IMR-90 (cell line): Measurements from ENCODE around the gene ELP4. TPM values are rescaled to one million over a fixed set of nuclear protein-coding genes. Genes with fewer than 3 reads are reported as not detected.

ENCODE experiments used
- ATAC-seq: fragments of 200-7000 bp; cut with Tn5 transposase; 2 replicates; pipeline ENCODE4 v1.9.1; 2020; ENCODE audit warnings: low read depth, mild to moderate bottlenecking, moderate library complexity
- BruUV-seq: library from RNA; stranded (reverse); fragments of 400-500 nt; replicated peaks from 2 replicates; lab custom pipeline; 2021; lab: Mats Ljungman, UMichigan
- CTCF ChIA-PET: fragments of 300-600 bp; formaldehyde crosslinking; extraction: SDS; loops from one replicate; lab custom pipeline; 2021; ENCODE audit warnings: antibody characterized with exemption; lab: Yijun Ruan, JAX
- POLR2A ChIA-PET: fragments of 300-600 bp; sonication (Branson Sonifier 250); formaldehyde crosslinking; loops from one replicate; lab custom pipeline; 2022; ENCODE audit warnings: antibody characterized with exemption; ENCODE audit not compliant: unreplicated experiment; lab: Charles Lee
- DNase-seq: peaks from one replicate; pipeline ENCODE4 v3.0.0; 2013
- H2AFZ ChIP-seq: replicated peaks from 2 replicates; pipeline ENCODE3; 2013; ENCODE audit warnings: low read length, mild to moderate bottlenecking; ENCODE audit not compliant: poor library complexity
- H2AK5ac ChIP-seq: 2 replicates; pipeline ENCODE4 v1.6.1; 2013; ENCODE audit warnings: low read depth, low read length, inconsistent platforms
- H2AK9ac ChIP-seq: replicated peaks from 2 replicates; pipeline ENCODE3; 2013; ENCODE audit warnings: mild to moderate bottlenecking, low read depth, low read length, moderate library complexity; ENCODE audit not compliant: poor library complexity
- H2BK120ac ChIP-seq: 2 replicates; pipeline ENCODE4 v1.6.1; 2013; ENCODE audit warnings: low read depth, low read length, inconsistent platforms
- H2BK15ac ChIP-seq: 3 replicates; pipeline ENCODE4 v1.6.1; 2013; ENCODE audit warnings: low read depth, low read length, inconsistent platforms
- H2BK20ac ChIP-seq: 2 replicates; pipeline ENCODE4 v1.6.1; 2013; ENCODE audit warnings: low read depth, mild to moderate bottlenecking, inconsistent platforms, low read length, moderate library complexity
- H2BK5ac ChIP-seq: 2 replicates; pipeline ENCODE4 v1.6.1; 2013; ENCODE audit warnings: mild to moderate bottlenecking, low read depth, low read length, inconsistent platforms; ENCODE audit not compliant: poor library complexity, severe bottlenecking
- H3K14ac ChIP-seq: replicated peaks from 2 replicates; pipeline ENCODE4 v1.6.1; 2013; ENCODE audit warnings: low read depth, low read length, inconsistent platforms
- H3K18ac ChIP-seq: 2 replicates; pipeline ENCODE4 v1.6.1; 2013; ENCODE audit warnings: low read depth, low read length, control low read depth
- H3K23ac ChIP-seq: 2 replicates; pipeline ENCODE4 v1.6.1; 2013; ENCODE audit warnings: low read depth, low read length, inconsistent platforms
- H3K27ac ChIP-seq: 2 replicates; pipeline ENCODE4 v1.5.1; 2013; ENCODE audit warnings: mild to moderate bottlenecking, control low read depth, low read length; ENCODE audit not compliant: insufficient read depth
- H3K27me3 ChIP-seq: 2 replicates; pipeline ENCODE4 v1.6.1; 2013; ENCODE audit warnings: low read length; ENCODE audit not compliant: control insufficient read depth, insufficient read depth
- H3K36me3 ChIP-seq: 2 replicates; pipeline ENCODE4 v1.6.1; 2013; ENCODE audit warnings: low read length, mixed read lengths; ENCODE audit not compliant: control insufficient read depth, insufficient read depth
- H3K4ac ChIP-seq: 2 replicates; pipeline ENCODE4 v1.6.1; 2013; ENCODE audit warnings: low read depth, low read length, inconsistent platforms
- H3K4me1 ChIP-seq: 2 replicates; pipeline ENCODE4 v1.6.1; 2013; ENCODE audit warnings: low read length, mixed read lengths; ENCODE audit not compliant: control insufficient read depth, insufficient read depth
- H3K4me2 ChIP-seq: 2 replicates; pipeline ENCODE4 v1.6.1; 2013; ENCODE audit warnings: low read depth, mild to moderate bottlenecking, control low read depth, low read length, moderate library complexity
- H3K4me3 ChIP-seq: 2 replicates; pipeline ENCODE4 v1.5.1; 2013; ENCODE audit warnings: low read depth, mild to moderate bottlenecking, control low read depth, low read length, moderate library complexity; ENCODE audit not compliant: insufficient read depth
- H3K56ac ChIP-seq: 2 replicates; pipeline ENCODE4 v1.6.1; 2013; ENCODE audit warnings: low read length, inconsistent platforms; ENCODE audit not compliant: insufficient read depth; ENCODE audit errors: extremely low read depth
- H3K79me1 ChIP-seq, 2 experiments: 2 replicates each; pipeline ENCODE4 v1.6.1; 2013; ENCODE audit warnings: low read length in 2 of 2, inconsistent platforms in 1 of 2, low read depth in 1 of 2
- H3K9ac ChIP-seq: 2 replicates; pipeline ENCODE4 v1.6.1; 2013; ENCODE audit warnings: low read depth, low read length, control low read depth
- H3K9me1 ChIP-seq: 2 replicates; pipeline ENCODE4 v1.6.1; 2013; ENCODE audit warnings: low read length, inconsistent platforms; ENCODE audit not compliant: insufficient read depth
- H3K9me3 ChIP-seq: 2 replicates; pipeline ENCODE4 v1.6.1; 2013; ENCODE audit warnings: low read length; ENCODE audit not compliant: control insufficient read depth, insufficient read depth
- H4K20me1 ChIP-seq: 2 replicates; pipeline ENCODE4 v1.6.1; 2013; ENCODE audit warnings: low read length, inconsistent platforms; ENCODE audit not compliant: insufficient read depth
- H4K5ac ChIP-seq: 2 replicates; pipeline ENCODE4 v1.6.1; 2013; ENCODE audit warnings: mild to moderate bottlenecking, low read depth, low read length, control low read depth
- H4K8ac ChIP-seq, 2 experiments: 2 replicates each; pipeline ENCODE4 v1.6.1; 2013; ENCODE audit warnings: low read depth in 2 of 2, low read length in 2 of 2, control low read depth in 1 of 2, inconsistent platforms in 1 of 2
- H4K91ac ChIP-seq: 2 replicates; pipeline ENCODE4 v1.6.1; 2013; ENCODE audit warnings: low read depth, low read length, inconsistent platforms; ENCODE audit not compliant: insufficient read depth
- BHLHE40 ChIP-seq: fragments of 150-350 bp; IDR thresholded peaks from 2 replicates; pipeline ENCODE4 v1.6.1; 2016; ENCODE audit warnings: mild to moderate bottlenecking, low read depth, low read length
- USF2 ChIP-seq: fragments of 150-350 bp; IDR thresholded peaks from 2 replicates; pipeline ENCODE4 v1.6.1; 2017; ENCODE audit warnings: mild to moderate bottlenecking, antibody characterized with exemption, low read length, low read depth
- WGBS, 2 experiments: methylation state at CpG; one replicate each; pipeline versions ENCODE4 v1.1.5 to v1.1.7; 2013; ENCODE audit warnings: missing lambda C conversion rate in 2 of 2; ENCODE audit not compliant: insufficient read length in 1 of 2; ENCODE audit errors: extremely low coverage in 2 of 2; 5-methylcytosine and 5-hydroxymethylcytosine counted together
- dilution Hi-C: fragments of 300-500 bp; cut with HindIII; formaldehyde crosslinking; loops from one replicate; pipeline ENCODE4 v1.14.3; 2018; ENCODE audit warnings: low sequenced_read_pairs; ENCODE audit not compliant: unreplicated experiment
- in situ Hi-C: fragments of 300-500 bp; cut with MboI; formaldehyde crosslinking; loops from 3 replicates; pipeline ENCODE4 v1.14.3; 2019; ENCODE audit warnings: low sequenced_read_pairs, inconsistent platforms, mixed read lengths
- intact Hi-C: fragments of 100-400 bp; cut with micrococcal nuclease; formaldehyde crosslinking; loops from 2 replicates; pipeline ENCODE4 v1.10.0; 2022
- polyA plus RNA-seq, 3 experiments: library from polyadenylated mRNA; depleted of rRNA; stranded (reverse); fragments of >200 nt; gene quantifications; 2 replicates each; pipeline ENCODE4 v1.2.3, GENCODE V29; 2012; ENCODE audit warnings: low replicate concordance in 1 of 3
- total RNA-seq: library from RNA; depleted of rRNA; stranded (reverse); fragments of >200 nt; gene quantifications from 2 replicates; pipeline ENCODE4 v1.2.3, GENCODE V29; 2012
- TF ChIP-seq, protein P1 (sequence below): conservative IDR thresholded peaks from 2 replicates; pipeline ENCODE4 v1.5.1; 2012; ENCODE audit warnings: mild to moderate bottlenecking, low read depth, low read length, improper control_type of control experiment

The ELP4 gene
- total and polyA plus RNA-seq, 2 of the 4 experiments (the other 2 are of a cell fraction), result 8.4 to 20.4 TPM

DNA sequence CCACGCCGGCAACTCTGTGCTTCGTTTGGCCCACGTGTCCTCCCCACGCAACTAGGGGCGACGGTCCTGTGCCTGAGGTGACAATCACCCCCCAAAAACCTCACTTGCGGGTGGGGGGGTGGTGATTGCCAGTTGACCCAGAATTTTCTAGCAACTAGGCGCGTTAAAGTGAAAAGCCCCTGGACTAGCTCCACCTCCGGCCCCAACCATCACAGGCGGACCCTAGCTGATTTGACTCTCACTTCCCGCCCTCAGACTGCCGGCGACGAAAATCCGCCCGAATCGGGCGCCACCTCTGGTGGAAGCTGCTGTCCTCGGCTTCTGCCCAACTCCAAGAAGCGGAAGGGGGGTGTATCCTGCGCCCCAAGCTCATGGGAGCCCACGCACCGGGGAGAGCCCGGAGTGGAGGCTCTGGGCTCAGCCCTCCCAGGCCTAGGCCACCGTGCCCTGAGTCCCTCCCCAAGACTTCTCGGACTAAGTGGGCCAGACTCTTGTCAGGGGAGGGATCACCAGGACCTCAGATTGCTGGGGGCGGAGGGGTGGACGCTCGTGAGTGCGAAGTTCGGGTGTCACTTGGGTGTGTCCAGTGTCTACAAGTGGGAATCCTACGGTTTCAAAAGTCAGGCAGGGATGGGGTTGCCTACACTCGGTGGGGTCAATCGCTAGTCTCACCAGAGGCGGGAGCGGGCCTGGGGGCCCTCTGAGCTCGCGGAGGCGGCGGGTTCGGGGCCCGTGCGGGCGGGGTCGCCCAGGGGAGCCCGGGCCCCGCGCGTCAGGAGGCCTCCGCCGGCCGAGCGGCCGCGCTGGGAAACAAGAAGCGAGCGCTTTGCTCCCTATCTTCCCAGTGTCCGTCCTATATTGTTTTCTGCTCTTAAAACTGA is 289.2 kb downstream of the ELP4 start:
- TF ChIP-seq USF2, result no peak
- TF ChIP-seq, protein P1, sequence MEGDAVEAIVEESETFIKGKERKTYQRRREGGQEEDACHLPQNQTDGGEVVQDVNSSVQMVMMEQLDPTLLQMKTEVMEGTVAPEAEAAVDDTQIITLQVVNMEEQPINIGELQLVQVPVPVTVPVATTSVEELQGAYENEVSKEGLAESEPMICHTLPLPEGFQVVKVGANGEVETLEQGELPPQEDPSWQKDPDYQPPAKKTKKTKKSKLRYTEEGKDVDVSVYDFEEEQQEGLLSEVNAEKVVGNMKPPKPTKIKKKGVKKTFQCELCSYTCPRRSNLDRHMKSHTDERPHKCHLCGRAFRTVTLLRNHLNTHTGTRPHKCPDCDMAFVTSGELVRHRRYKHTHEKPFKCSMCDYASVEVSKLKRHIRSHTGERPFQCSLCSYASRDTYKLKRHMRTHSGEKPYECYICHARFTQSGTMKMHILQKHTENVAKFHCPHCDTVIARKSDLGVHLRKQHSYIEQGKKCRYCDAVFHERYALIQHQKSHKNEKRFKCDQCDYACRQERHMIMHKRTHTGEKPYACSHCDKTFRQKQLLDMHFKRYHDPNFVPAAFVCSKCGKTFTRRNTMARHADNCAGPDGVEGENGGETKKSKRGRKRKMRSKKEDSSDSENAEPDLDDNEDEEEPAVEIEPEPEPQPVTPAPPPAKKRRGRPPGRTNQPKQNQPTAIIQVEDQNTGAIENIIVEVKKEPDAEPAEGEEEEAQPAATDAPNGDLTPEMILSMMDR, result peak; percentile 24; the same call in 1 of the 2 replicates
- TF ChIP-seq BHLHE40, result no peak
- ChIA-PET CTCF (no interaction called here), POLR2A (no interaction called here)
- no TSS peak for BruUV-seq
- H3K18ac ChIP-seq, result no peak overlapping the region
- in situ Hi-C loops (no loop called here), intact Hi-C loops (loop anchor here (10.0 kb wide), 1 partner anchor 304 kb away; no protein-coding TSS in a partner anchor), dilution Hi-C loops (no loop called here)
- H3K4me2 ChIP-seq, result peak overlapping the region; percentile 60; the same call in 1 of the 2 replicates
- no peaks in the 10 kb centered on the region; the same call in 1 of the 2 replicates for H4K20me1 ChIP-seq
- H4K91ac ChIP-seq, result no peak overlapping the region
- H3K9ac ChIP-seq, result no peak overlapping the region
- H3K27me3 ChIP-seq, result peaks cover 85% of the 10 kb centered on the region
- peaks cover 26% of the 10 kb centered on the region for H3K9me3 ChIP-seq
- H3K23ac ChIP-seq, result 0 out of 2 replicates have a peak overlapping the region, but pooled peaks have one; percentile 7
- H3K14ac ChIP-seq, result no peak overlapping the region
- H3K9me1 ChIP-seq, result peaks cover 4% of the 10 kb centered on the region; the same call in 1 of the 2 replicates
- no peak overlapping the region for H2AK5ac ChIP-seq
- no peaks in the 10 kb centered on the region for H3K36me3 ChIP-seq
- no peak overlapping the region for H2BK15ac ChIP-seq
- no peak overlapping the region for H3K4me3 ChIP-seq
- no peak overlapping the region for H4K5ac ChIP-seq
- no peak overlapping the region for H2BK120ac ChIP-seq
- no peak overlapping the region for H3K4ac ChIP-seq
- H3K4me1 ChIP-seq, result peaks cover 3% of the 10 kb centered on the region; the same call in 1 of the 2 replicates
- peak; percentile 19; the same call in 1 of the 2 replicates for ATAC-seq
- peak overlapping the region; percentile 65 for H2AFZ ChIP-seq
- DNase-seq, result no peak
- peak overlapping the region; percentile 76 for H2AK9ac ChIP-seq
- H3K27ac ChIP-seq, result no peak overlapping the region
- H3K56ac ChIP-seq, result no peak overlapping the region
- WGBS, 2 experiments, result 3% methylated on average over 30 of the region's 60 CpGs; no CpG with 5 or more reads in 1 of the 2 experiments
- no peaks in the 10 kb centered on the region for H3K79me1 ChIP-seq
- H2BK20ac ChIP-seq, result no peak overlapping the region
- H4K8ac ChIP-seq, result no peak overlapping the region
- no peak overlapping the region for H2BK5ac ChIP-seq
